Activated CD4-positive, alpha-beta memory T cell treated with anti-CD3 and anti-CD28 coated beads, Interleukin-2, amount 10 ng/mL, durations not matched to agents 7 days and 5 days (primary cell): ENCODE data around the gene VCY. TPM values are rescaled to one million over a fixed set of nuclear protein-coding genes. Genes with fewer than 3 reads are reported as not detected.
"Not testable (repeated sequence)": the region's sequence is repeated elsewhere in the genome, so short reads cannot be mapped to it uniquely, and the experiment has no call there.

Experiments used
- CTCF ChIA-PET: fragments of 350-600 bp; sonication (Branson Sonifier 250); formaldehyde crosslinking; loops from one replicate; lab custom pipeline; 2021; ENCODE audit warnings: antibody characterized with exemption, inconsistent platforms; lab: Charles Lee
- POLR2A ChIA-PET: fragments of 350-600 bp; sonication (Branson Sonifier 250); formaldehyde crosslinking; loops from one replicate; lab custom pipeline; 2021; ENCODE audit warnings: antibody characterized with exemption; lab: Charles Lee
- DNase-seq: peaks from one replicate; pipeline ENCODE4 v3.0.0-alpha.2; 2020
- H3K27ac Mint-ChIP-seq: one replicate; pipeline ENCODE4 v1.8.0; 2021; ENCODE audit warnings: mild to moderate bottlenecking, mixed read lengths
- H3K27me3 Mint-ChIP-seq: one replicate; pipeline ENCODE4 v1.8.0; 2021; ENCODE audit warnings: mixed read lengths
- H3K36me3 Mint-ChIP-seq: one replicate; pipeline ENCODE4 v1.8.0; 2021; ENCODE audit warnings: low read depth, mixed read lengths
- H3K4me1 Mint-ChIP-seq: one replicate; pipeline ENCODE4 v1.8.0; 2021; ENCODE audit warnings: mixed read lengths
- H3K4me3 Mint-ChIP-seq: one replicate; pipeline ENCODE4 v1.8.0; 2021; ENCODE audit warnings: mild to moderate bottlenecking, mixed read lengths
- H3K9me3 Mint-ChIP-seq: one replicate; pipeline ENCODE4 v1.8.0; 2021; ENCODE audit warnings: mixed read lengths
- total RNA-seq, 2 experiments: library from RNA; stranded (reverse); gene quantifications; one replicate each; pipeline ENCODE4 v1.2.3, GENCODE V29; 2021

VCY gene
- total RNA-seq = not detected

DNA sequence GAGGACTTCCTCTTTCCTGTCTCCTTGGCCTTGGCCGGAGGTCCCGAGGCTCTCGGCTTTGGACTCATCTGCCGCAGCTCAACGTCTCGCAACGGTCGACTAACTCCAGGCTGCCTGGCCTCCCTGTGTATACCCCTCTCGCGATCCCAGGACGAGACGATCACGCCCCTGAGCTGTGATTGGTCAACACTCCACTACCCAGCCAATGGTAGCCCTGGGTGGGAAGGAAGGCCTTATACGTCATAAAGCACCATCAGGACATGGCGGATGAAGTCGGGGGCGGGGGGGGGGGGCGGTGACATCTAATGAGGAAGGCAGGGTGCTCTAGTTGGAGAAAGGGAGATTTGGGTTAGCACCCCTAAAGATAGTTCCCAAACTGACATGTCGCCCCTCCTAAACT lies at the start of gene VCY:
TSS of gene VCY (minus strand) at position 101 of the 400 bp plus-strand sequence. CDS start at position 68, 33 bp downstream.
- H3K4me1 Mint-ChIP-seq, DNase-seq, CTCF ChIA-PET, POLR2A ChIA-PET, H3K27ac Mint-ChIP-seq, H3K9me3 Mint-ChIP-seq, H3K36me3 Mint-ChIP-seq, H3K27me3 Mint-ChIP-seq, H3K4me3 Mint-ChIP-seq: not testable (repeated sequence)

GRCh38 chrY:14030395-14030794 lies 44.1 kb upstream of the VCY start:
- CTCF ChIA-PET, H3K4me3 Mint-ChIP-seq, H3K36me3 Mint-ChIP-seq, H3K4me1 Mint-ChIP-seq, POLR2A ChIA-PET, H3K27ac Mint-ChIP-seq, DNase-seq, H3K9me3 Mint-ChIP-seq, H3K27me3 Mint-ChIP-seq: not testable (repeated sequence)

- H3K4me1 Mint-ChIP-seq, H3K27ac Mint-ChIP-seq, POLR2A ChIA-PET, H3K27me3 Mint-ChIP-seq, CTCF ChIA-PET, H3K9me3 Mint-ChIP-seq, H3K36me3 Mint-ChIP-seq, DNase-seq, H3K4me3 Mint-ChIP-seq: not testable (repeated sequence)
Measured at GRCh38 chrY:14011916-14012315, 25.6 kb upstream of the VCY start.

- POLR2A ChIA-PET, H3K36me3 Mint-ChIP-seq, H3K9me3 Mint-ChIP-seq, H3K27me3 Mint-ChIP-seq, CTCF ChIA-PET, H3K4me1 Mint-ChIP-seq, DNase-seq, H3K4me3 Mint-ChIP-seq, H3K27ac Mint-ChIP-seq: not testable (repeated sequence)
Measured at GRCh38 chrY:13942406-13942805, 43.9 kb downstream of the VCY start.

Other genes with a start within 250 kb of the VCY start
- not detected for gene VCY1B, start 69.8 kb upstream of the VCY start, total RNA-seq